Endothelial cell of umbilical vein (primary cell): ENCODE results near the gene TMEM158. TPM values are rescaled to one million over a fixed set of nuclear protein-coding genes. Genes with fewer than 3 reads are reported as not detected.

ENCODE experiments used
- BruUV-seq: library from RNA; stranded (reverse); fragments of 400-500 nt; replicated peaks from 2 replicates; lab custom pipeline; 2021; lab: Mats Ljungman, UMichigan
- CTCF ChIA-PET: fragments of 300-600, 350-600 bp; sonication (Branson Sonifier 250); formaldehyde crosslinking; loops from one replicate; lab custom pipeline; 2021; ENCODE audit warnings: antibody characterized with exemption, inconsistent platforms; lab: Charles Lee
- POLR2A ChIA-PET: fragments of 300-600, 350-600 bp; sonication (Branson Sonifier 250); formaldehyde crosslinking; loops from one replicate; lab custom pipeline; 2021; ENCODE audit warnings: antibody characterized with exemption, inconsistent platforms; lab: Charles Lee
- DNase-seq: peaks from one replicate; pipeline ENCODE4 v3.0.0-alpha.2; 2011; ENCODE audit warnings: low read depth, low spot score
- FAIRE-seq: peaks from 2 replicates; lab custom pipeline; 2011; peaks lifted over from hg19 to GRCh38; lab: Jason Lieb, UNC
- H2AFZ ChIP-seq: 2 replicates; pipeline ENCODE4 v1.6.0; 2012; ENCODE audit warnings: low read depth, low read length, control low read depth, inconsistent platforms
- H3K27ac ChIP-seq: 2 replicates; pipeline ENCODE4 v1.5.1; 2011; ENCODE audit warnings: low read depth, mild to moderate bottlenecking, control low read depth, low read length, moderate library complexity; ENCODE audit not compliant: insufficient read depth
- H3K27me3 ChIP-seq, 2 experiments: 2 replicates each; pipeline versions ENCODE4 v1.6.0 to v1.6.1; 2011; ENCODE audit warnings: low read length in 2 of 2, mixed read lengths in 1 of 2; ENCODE audit not compliant: control insufficient read depth in 2 of 2, insufficient read depth in 2 of 2
- H3K36me3 ChIP-seq, 2 experiments: 2 replicates in 1 of 2; 3 replicates in 1 of 2; pipeline ENCODE4 v1.5.1; 2011; ENCODE audit warnings: low read length in 2 of 2, mild to moderate bottlenecking in 1 of 2, moderate library complexity in 1 of 2; ENCODE audit not compliant: control insufficient read depth in 2 of 2, insufficient read depth in 2 of 2; ENCODE audit errors: extremely low read depth in 1 of 2
- H3K4me1 ChIP-seq: 3 replicates; pipeline ENCODE4 v1.5.1; 2011; ENCODE audit warnings: mild to moderate bottlenecking, low read length; ENCODE audit not compliant: control insufficient read depth, insufficient read depth; ENCODE audit errors: extremely low read depth
- H3K4me2 ChIP-seq: 2 replicates; pipeline ENCODE4 v1.6.1; 2011; ENCODE audit warnings: low read length, control low read depth, mixed read lengths; ENCODE audit not compliant: insufficient read depth
- H3K4me3 ChIP-seq, 3 experiments: fragments of 200-600 bp in 1 of 3; sonication (generic), shearing (Covaris generic) in 1 of 3; replicated peaks in 1 of 3; 2 replicates each; pipeline ENCODE4 v1.5.1; 2011 to 2016; ENCODE audit warnings: control low read depth in 3 of 3, low read length in 3 of 3, mild to moderate bottlenecking in 2 of 3, inconsistent platforms in 1 of 3, low read depth in 1 of 3, moderate library complexity in 1 of 3; ENCODE audit not compliant: insufficient read depth in 1 of 3
- H3K79me2 ChIP-seq: 2 replicates; pipeline ENCODE4 v1.6.0; 2012; ENCODE audit warnings: low read length, inconsistent platforms; ENCODE audit not compliant: control insufficient read depth, insufficient read depth
- H3K9ac ChIP-seq: replicated peaks from 2 replicates; pipeline ENCODE3; 2011; ENCODE audit warnings: low read length, control low read depth; ENCODE audit not compliant: insufficient read depth; ENCODE audit errors: extremely low read depth
- H3K9me1 ChIP-seq: replicated peaks from 3 replicates; pipeline ENCODE4 v1.6.0; 2011; ENCODE audit warnings: mild to moderate bottlenecking, low read length; ENCODE audit not compliant: control insufficient read depth, insufficient read depth; ENCODE audit errors: extremely low read depth
- H3K9me3 ChIP-seq: replicated peaks from 2 replicates; pipeline ENCODE4 v1.5.1; 2012; ENCODE audit warnings: low read length, inconsistent platforms; ENCODE audit not compliant: control insufficient read depth, insufficient read depth
- H4K20me1 ChIP-seq: replicated peaks from 2 replicates; pipeline ENCODE3; 2011; ENCODE audit warnings: mild to moderate bottlenecking, low read length; ENCODE audit not compliant: control insufficient read depth, insufficient read depth; ENCODE audit errors: extremely low read depth
- EZH2 ChIP-seq: IDR thresholded peaks from 2 replicates; pipeline ENCODE4 v1.6.1; 2012; ENCODE audit warnings: borderline replicate concordance, low read depth, mild to moderate bottlenecking, moderate library complexity, low read length, inconsistent platforms; ENCODE audit not compliant: severe bottlenecking
- GATA2 ChIP-seq: IDR thresholded peaks from 2 replicates; pipeline ENCODE4 v1.7.0; 2011; ENCODE audit warnings: low read depth, mild to moderate bottlenecking, moderate library complexity, mixed read lengths, low read length; ENCODE audit not compliant: insufficient read length, insufficient read depth
- POLR2AphosphoS5 ChIP-seq: IDR thresholded peaks from 2 replicates; pipeline ENCODE4 v1.6.1; 2012; ENCODE audit warnings: low read depth, mild to moderate bottlenecking, control low read depth, low read length, moderate library complexity; ENCODE audit not compliant: insufficient read depth
- dilution Hi-C: fragments of 300-500 bp; cut with MboI; formaldehyde crosslinking; loops from one replicate; pipeline ENCODE4 v1.15.0; 2019; ENCODE audit warnings: low sequenced_read_pairs; ENCODE audit not compliant: extremely low pct_ligation_motif_present
- intact Hi-C: fragments of 100-400 bp; cut with micrococcal nuclease; formaldehyde crosslinking; loops from one replicate; pipeline ENCODE4 v1.10.0; 2022
- polyA plus RNA-seq, 4 experiments: library from polyadenylated mRNA; depleted of rRNA in 3 of 4; stranded (reverse) in 3 of 4; unstranded in 1 of 4; fragments of >200 nt; gene quantifications; 2 replicates each; pipeline versions ENCODE4 v1.2.1 to v1.2.3, GENCODE V29; 2011 to 2012; ENCODE audit warnings: missing spikeins in 1 of 4
- total RNA-seq: library from RNA; stranded (reverse); gene quantifications from 2 replicates; pipeline ENCODE4 v1.2.3, GENCODE V29; 2021
- TF ChIP-seq, protein P1 (sequence below), 2 donors: IDR thresholded peaks; 1 replicate in 1 of 2; 2 replicates in 1 of 2; pipeline ENCODE4 v1.5.1; 2011; ENCODE audit warnings: low read length in 2 of 2, mild to moderate bottlenecking in 2 of 2, moderate library complexity in 2 of 2, control low read depth in 1 of 2, inconsistent platforms in 1 of 2, low read depth in 1 of 2; ENCODE audit not compliant: insufficient read depth in 1 of 2; ENCODE audit errors: extremely low read depth in 1 of 2
- TF ChIP-seq, protein P2 (sequence below): IDR thresholded peaks from 2 replicates; pipeline ENCODE4 v1.6.1; 2011; ENCODE audit not compliant: insufficient read depth, insufficient read length

Gene TMEM158
- total and polyA plus RNA-seq, 2 donors (not counting 3 experiments of a cell fraction or from before 2014, with no cell fraction given), result 0.15 to 0.42 TPM

DNA sequence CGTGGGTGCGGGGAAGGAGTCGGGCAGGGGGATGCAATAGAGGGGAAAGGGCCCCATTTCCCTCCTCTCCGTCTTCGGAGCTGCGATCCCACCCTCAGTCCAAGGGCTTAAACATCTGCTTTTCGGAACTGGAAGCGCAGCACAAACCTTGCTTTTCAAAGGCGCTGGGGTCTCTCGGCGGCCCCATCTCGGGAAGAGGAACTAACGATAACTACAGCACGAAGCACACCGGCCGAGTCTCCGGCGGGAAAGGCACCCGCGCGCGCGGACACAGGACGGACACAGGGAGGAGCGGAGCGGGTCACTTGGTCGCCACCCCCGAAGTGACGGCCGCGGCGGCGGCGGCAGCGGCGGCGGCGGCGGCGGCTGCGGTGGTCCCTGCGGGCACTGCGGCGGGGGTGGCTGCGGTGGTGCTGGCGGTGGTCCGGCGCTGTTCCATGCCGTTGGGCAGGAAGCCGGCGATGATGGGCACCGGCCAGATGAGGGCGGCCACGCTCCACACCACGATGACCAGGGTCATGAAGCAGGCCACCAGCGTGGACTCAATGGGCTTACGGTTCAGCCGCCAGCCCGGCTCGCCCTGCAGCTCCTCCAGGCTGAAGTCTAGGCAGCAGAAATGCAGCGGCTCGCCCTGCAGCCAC lies 1.1 kb downstream of the TMEM158 start:
- dilution Hi-C loops, result no loop called here
- BruUV-seq, result no TSS peak
- H3K36me3 ChIP-seq, result no peaks in the 10 kb centered on the region
- H3K4me2 ChIP-seq, result peak overlapping the region; percentile 82
- H3K9me1 ChIP-seq, result no peaks in the 10 kb centered on the region
- peaks cover 10% of the 10 kb centered on the region for H3K4me1 ChIP-seq
- H3K4me3 ChIP-seq, result peak overlapping the region; percentile 12 to 76 (median 45)
- ChIA-PET POLR2A (no interaction called here), CTCF (interaction anchor here (0.7 to 6.0 kb wide), 17 partner anchors 14 to 466 kb away, joined by 3 to 70 read pairs (median 6); no protein-coding TSS in a partner anchor)
- H4K20me1 ChIP-seq, result no peaks in the 10 kb centered on the region
- FAIRE-seq (peak; percentile 46), DNase-seq (peak; percentile 64)
- no peak overlapping the region for H3K27ac ChIP-seq
- H3K9me3 ChIP-seq, result no peaks in the 10 kb centered on the region
- TF ChIP-seq, protein P1, sequence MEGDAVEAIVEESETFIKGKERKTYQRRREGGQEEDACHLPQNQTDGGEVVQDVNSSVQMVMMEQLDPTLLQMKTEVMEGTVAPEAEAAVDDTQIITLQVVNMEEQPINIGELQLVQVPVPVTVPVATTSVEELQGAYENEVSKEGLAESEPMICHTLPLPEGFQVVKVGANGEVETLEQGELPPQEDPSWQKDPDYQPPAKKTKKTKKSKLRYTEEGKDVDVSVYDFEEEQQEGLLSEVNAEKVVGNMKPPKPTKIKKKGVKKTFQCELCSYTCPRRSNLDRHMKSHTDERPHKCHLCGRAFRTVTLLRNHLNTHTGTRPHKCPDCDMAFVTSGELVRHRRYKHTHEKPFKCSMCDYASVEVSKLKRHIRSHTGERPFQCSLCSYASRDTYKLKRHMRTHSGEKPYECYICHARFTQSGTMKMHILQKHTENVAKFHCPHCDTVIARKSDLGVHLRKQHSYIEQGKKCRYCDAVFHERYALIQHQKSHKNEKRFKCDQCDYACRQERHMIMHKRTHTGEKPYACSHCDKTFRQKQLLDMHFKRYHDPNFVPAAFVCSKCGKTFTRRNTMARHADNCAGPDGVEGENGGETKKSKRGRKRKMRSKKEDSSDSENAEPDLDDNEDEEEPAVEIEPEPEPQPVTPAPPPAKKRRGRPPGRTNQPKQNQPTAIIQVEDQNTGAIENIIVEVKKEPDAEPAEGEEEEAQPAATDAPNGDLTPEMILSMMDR (IDR thresholded peaks at IDR 0.05; ENCODE audit: extremely low read depth in 1 of 2, insufficient read depth in 1 of 2, low read depth in 1 of 2, low read length in 2 of 2), result peak; percentile 52 to 72
- TF ChIP-seq POLR2AphosphoS5 (no peak), EZH2 (no peak), GATA2 (no peak)
- TF ChIP-seq, protein P2, sequence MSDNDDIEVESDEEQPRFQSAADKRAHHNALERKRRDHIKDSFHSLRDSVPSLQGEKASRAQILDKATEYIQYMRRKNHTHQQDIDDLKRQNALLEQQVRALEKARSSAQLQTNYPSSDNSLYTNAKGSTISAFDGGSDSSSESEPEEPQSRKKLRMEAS, result peak; percentile 23
- H3K27me3 ChIP-seq, result peaks cover 20 to 42% of the 10 kb centered on the region in 2 experiments
- intact Hi-C loops, result loop anchor here (1.0 to 2.0 kb wide), 7 partner anchors 58 to 464 kb away; partner anchors contain the start of gene SACM1L
- no peaks in the 10 kb centered on the region for H3K79me2 ChIP-seq
- peak overlapping the region; percentile 94 for H2AFZ ChIP-seq
- H3K9ac ChIP-seq, result no peak overlapping the region
